Activated effector memory CD4-positive, alpha-beta T cell treated with Interleukin-2 at 50 U/mL for 16 hours (primary cell): ENCODE measurements around the gene TTC23L.
"Not testable (repeated sequence)": the region's sequence is repeated elsewhere in the genome, so short reads cannot be mapped to it uniquely, and the experiment has no call there.

Experiments used
- DNase-seq: peaks from one replicate; pipeline ENCODE4 v3.0.0-alpha.2; 2020

Gene TTC23L

DNA sequence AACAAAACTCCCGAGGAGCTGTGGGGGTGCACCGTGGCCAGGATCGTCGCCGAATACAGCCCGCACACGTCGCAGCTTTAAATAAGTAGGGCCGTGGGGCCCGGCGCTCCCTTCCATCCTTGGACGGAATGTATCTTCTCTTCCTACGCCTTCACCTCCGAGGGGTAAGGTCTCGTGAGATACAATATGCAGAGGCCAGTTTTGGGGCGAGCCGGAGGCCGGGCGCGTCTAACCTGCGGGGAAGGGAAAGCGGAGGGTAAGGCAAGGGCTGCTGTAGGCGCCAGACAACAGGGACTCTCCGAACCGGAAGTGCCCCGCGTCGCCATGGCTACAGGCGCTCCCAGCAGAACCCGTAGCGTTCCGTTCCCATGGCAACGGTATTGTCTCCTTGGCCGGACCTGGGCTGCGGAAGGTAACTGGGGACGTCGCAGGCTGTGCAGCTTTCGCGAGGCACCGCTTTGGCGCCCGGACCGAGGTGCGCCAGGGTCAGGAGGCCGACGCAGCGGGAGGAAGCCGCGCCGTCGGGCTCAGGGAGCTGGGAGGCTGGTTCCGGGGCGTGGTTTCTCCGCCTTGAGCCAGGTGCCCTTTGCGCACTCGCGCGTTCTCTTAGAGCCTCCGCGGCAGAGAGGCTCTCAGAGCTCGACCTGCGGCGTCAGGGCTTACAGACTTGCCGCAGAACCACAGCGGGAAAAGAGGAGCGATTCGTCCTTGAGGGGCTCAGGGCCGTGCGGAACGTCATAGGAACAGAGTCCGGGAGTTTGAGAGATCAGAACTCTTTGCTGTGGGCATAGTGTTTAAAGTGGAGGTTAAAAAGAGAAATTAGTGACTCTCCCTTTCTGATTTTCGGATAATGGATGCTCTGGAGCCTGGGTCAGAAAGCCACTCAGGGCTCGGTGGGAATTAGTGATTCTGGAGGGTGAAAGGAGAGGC lies at the start of gene TTC23L:
TSS of gene TTC23L (plus strand) at position 380 of the 930 bp plus-strand sequence. CDS start 1,508 bp downstream, outside the sequence.
- peak; percentile 80 for DNase-seq

- DNase-seq = no peak
Observed at GRCh38 chr5:34789639-34790038, 49.3 kb upstream of the TTC23L start.

DNA sequence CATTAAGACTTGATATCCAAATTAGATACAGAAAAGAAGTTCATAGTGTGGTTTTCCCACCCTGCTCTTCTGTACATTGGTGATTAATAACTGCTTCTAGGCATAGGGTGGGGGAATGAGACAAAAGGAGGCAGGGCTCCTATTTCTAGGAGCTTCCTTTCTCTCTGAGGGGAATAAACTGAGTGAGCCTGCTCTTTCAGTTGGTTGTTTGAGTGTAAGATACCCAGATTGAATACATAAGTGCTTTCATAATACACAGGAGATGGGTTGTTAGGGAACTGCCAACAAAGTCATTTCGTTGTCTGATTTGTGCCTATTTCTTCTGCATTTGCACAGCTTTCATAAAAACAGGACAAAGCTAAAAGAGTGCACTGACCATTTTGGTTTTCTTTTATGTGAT lies 48.9 kb upstream of the TTC23L start:
- DNase-seq = no peak

DNA sequence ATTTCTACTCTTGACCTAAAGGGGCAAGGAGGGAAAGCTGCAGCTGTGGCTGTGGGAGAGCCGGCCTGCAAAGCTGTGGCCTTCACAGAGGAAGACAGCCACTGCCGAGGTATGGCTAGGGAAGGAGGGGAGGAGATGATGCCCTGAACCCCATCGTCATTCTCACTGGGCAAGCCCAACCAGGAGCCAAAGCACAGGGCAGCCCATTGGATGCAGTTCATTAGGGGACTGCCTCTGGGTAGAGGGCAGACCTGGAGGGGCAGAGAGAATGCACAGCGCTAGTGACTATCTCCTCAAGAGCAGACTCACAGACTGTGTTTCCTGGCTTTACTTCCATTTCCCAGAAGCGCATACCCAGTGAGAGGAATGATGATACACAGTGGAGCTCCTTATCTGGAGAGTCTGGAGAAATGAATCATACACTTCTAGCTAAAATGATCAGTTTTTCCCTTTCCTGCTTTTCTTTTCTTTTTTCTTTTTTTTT lies 47.2 kb upstream of the TTC23L start:
- DNase-seq = no peak

GRCh38 chr5:34802834-34803563 lies 36.0 kb upstream of the TTC23L start:
- no peak for DNase-seq

DNA sequence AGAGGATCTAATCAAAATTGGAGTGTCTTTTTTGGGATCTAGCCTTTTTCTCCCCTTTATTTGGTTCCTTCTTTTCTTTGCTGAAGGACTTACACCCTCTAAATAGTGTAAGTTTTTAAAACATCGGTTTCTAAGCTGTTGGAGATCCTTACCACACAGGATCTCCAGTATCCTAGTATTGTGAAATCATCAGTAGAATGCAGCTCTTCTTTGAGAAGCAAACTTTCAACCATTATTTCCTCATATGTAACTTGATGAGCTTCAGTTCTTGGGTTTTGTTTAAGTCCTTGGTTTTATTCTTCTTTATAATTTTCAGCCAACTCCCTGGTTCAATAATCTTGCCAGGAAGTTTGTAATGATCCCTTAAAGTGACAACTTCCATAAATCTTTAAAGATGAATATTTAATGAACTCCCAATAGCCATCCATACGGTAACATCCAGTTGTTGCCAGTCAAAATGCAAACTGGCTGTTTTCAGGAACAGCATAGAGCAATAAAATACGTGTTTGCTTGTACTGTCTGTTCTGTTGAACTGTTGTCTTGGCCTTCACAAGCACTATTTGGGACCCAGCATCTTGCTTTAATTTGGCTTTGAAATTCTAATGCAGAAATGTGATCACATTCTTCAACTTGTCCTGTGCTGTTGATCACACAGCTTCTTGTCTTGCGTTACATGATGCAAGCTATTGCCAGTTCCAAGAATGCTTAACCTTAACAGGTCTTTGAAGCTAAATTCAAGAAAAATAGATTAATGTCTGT lies 34.8 kb upstream of the TTC23L start:
- DNase-seq = no peak

- DNase-seq = no peak
Observed at GRCh38 chr5:34804913-34805312, 34.1 kb upstream of the TTC23L start.

- DNase-seq = no peak
Observed at GRCh38 chr5:34806532-34806931, 32.4 kb upstream of the TTC23L start.

DNA sequence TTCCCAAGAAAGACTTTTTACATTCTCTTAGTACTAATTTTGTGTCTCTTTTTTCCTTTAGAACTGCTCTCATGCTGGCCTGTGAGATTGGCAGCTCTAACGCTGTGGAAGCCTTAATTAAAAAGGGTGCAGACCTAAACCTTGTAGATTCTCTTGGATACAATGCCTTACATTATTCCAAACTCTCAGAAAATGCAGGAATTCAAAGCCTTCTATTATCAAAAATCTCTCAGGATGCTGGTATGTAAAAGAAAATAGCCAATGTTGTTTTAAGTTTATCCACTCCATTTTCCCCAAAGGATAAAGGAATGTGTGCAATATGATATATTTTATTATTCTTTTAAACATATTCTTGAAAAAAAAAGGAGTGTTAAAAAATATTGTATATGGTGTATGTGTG lies 27.3 kb upstream of the TTC23L start:
- DNase-seq = no peak

GRCh38 chr5:34813509-34813908 lies 25.5 kb upstream of the TTC23L start:
- no peak for DNase-seq

DNA sequence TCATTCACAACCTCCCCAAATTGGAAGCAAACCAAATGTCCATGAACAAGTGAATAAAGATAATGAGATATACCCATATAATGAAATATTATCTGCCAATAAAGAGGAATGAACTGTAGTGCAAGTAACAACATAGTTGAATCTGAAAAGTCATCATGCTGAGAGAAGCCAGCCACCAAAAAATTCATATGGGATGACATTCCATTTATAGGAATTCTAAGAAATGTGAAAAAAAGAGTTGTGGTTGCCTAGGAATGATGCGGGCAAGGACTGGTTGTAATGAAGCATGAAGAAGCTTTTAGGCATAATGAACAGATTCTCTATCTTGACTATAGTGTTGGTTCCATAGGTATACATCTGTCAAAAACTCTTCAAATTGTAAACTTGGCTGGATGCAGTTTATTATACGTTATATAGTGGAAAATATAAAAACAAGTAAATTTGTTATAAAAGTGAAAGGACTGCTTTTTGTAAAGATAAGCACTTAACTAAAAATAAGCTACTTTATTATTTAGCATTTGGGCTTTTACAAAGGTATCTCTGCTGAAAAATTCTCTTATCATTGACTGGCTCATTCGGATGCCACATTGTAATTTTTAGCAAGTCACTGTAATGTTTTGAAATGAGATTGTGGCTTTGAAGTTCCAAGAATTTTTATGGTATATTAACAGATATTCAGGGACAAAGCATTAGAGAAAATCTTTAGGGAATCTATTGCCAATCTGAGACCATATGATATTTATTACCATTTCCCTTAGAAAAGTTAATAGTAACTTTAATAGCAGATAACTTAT lies 21.2 kb upstream of the TTC23L start:
- DNase-seq = no peak

GRCh38 chr5:34818717-34819116 lies 20.2 kb upstream of the TTC23L start:
- DNase-seq = no peak

- DNase-seq = no peak
Observed at GRCh38 chr5:34820593-34820992, 18.4 kb upstream of the TTC23L start.

DNA sequence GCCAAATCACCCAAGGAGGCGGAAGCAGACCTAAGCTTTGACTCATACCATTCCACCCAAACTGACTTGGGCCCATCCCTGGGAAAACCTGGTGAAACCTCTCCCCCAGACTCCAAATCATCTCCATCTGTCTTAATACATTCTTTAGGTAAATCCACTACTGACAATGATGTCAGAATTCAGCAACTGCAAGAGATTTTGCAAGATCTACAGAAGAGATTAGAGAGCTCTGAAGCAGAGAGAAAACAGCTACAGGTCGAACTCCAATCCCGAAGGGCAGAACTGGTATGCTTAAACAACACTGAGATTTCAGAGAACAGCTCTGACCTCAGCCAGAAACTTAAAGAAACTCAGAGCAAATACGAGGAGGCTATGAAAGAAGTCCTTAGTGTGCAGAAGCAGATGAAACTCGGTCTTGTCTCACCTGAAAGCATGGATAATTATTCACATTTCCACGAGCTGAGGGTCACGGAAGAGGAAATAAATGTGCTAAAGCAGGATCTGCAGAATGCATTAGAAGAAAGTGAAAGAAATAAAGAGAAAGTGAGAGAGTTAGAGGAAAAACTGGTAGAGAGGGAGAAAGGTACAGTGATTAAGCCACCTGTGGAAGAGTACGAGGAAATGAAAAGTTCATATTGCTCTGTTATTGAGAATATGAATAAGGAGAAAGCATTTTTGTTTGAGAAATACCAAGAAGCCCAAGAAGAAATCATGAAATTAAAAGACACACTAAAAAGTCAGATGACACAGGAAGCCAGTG lies 15.8 kb upstream of the TTC23L start:
- no peak for DNase-seq

DNA sequence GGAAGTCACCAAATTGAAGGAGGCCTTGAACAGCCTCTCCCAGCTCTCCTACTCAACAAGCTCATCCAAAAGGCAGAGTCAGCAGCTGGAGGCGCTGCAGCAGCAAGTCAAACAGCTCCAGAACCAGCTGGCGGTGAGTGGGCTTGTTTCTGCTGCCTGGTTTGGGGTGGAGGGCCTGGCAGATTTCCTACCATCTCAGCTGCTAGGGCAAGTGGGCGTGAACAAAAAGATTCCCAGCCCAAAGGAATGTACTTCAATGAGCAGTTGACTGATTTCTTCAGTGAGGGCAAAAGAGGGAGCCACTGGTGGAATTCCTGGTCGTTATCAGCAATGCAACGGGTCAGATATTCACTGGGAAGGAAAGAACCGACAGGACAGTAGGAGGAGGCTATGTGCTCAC lies 12.6 kb upstream of the TTC23L start:
- no peak for DNase-seq

GRCh38 chr5:34827588-34828506 lies 11.1 kb upstream of the TTC23L start:
- no peak for DNase-seq

GRCh38 chr5:34830827-34831226 lies 8.1 kb upstream of the TTC23L start:
- not testable (repeated sequence) for DNase-seq

DNA sequence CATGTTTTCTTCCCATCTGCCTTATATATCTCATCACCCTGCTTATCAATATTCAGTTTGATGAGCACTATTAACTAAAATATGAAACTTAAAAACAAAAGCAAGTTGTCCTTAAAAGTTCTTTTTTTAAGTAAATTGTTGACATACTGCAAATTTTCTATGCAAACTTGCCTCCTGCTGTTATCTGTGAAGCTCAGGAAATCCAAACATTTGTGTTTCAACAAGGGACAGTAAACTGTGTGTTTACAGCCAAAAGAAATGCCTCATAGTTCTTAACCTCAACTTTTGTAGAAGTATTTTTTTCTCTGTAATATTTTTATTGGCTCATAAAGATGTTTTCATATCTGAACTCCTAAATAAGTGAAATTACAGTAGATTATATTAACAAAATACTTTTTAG lies 7.7 kb upstream of the TTC23L start:
- DNase-seq = no peak

GRCh38 chr5:34832568-34832967 lies 6.4 kb upstream of the TTC23L start:
- DNase-seq = no peak

DNA sequence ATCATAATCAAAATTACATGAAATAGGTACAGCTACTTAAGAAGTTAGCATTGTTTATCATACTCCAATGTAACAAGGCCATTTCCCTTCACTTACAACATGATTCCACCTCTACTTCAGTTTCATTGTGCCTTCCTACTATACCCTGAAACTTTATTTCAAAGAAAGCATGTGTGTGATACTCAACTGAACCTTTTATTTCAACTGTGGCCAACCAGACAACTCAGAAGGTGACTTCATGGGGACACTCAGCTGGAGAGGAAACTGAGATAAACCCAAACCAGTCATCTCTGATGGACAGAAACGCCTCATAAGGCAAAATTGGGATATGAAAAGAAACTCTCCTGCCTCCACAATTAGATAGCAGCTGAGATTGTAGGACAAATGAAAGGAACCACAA lies 5.9 kb upstream of the TTC23L start:
- no peak for DNase-seq
